Measurements from ENCODE around the gene CD300LD.
A peak's percentile ranks its signal among the peaks of the same experiment; 100 is the strongest.
"Not testable (repeated sequence)": the region's sequence is repeated elsewhere in the genome, so short reads cannot be mapped to it uniquely, and the experiment has no call there.

The CD300LD gene

DNA sequence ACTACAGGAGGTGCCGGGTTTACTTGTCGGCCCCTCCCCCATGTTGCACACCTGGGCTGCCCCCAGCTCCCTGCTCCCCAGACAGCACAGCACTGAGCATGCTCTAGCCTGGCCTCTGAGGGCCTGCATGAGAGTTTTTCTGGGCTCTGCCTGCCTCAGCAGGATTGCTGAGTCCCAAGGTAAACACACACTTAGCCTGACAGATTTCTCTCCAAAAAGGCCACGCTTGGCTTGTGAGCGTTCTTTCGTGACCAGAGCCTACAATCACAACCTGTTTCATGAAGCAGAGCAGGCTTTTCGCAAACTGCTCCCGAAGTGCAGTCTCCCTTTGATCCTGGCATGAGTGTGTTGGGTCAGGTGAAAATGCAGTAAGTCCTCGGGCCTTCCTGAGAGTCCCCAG lies 41.2 kb upstream of the CD300LD start:
- TF ChIP-seq, protein P1, sequence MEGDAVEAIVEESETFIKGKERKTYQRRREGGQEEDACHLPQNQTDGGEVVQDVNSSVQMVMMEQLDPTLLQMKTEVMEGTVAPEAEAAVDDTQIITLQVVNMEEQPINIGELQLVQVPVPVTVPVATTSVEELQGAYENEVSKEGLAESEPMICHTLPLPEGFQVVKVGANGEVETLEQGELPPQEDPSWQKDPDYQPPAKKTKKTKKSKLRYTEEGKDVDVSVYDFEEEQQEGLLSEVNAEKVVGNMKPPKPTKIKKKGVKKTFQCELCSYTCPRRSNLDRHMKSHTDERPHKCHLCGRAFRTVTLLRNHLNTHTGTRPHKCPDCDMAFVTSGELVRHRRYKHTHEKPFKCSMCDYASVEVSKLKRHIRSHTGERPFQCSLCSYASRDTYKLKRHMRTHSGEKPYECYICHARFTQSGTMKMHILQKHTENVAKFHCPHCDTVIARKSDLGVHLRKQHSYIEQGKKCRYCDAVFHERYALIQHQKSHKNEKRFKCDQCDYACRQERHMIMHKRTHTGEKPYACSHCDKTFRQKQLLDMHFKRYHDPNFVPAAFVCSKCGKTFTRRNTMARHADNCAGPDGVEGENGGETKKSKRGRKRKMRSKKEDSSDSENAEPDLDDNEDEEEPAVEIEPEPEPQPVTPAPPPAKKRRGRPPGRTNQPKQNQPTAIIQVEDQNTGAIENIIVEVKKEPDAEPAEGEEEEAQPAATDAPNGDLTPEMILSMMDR (IDR thresholded peaks at IDR 0.05; ENCODE audit: low read length, missing control alignments) = no peak
- H3K4me3 ChIP-seq (replicated peaks; ENCODE audit: low read depth, low read length) = no peak overlapping the region
- DNase-seq (ENCODE audit: low read depth) = no peak

DNA sequence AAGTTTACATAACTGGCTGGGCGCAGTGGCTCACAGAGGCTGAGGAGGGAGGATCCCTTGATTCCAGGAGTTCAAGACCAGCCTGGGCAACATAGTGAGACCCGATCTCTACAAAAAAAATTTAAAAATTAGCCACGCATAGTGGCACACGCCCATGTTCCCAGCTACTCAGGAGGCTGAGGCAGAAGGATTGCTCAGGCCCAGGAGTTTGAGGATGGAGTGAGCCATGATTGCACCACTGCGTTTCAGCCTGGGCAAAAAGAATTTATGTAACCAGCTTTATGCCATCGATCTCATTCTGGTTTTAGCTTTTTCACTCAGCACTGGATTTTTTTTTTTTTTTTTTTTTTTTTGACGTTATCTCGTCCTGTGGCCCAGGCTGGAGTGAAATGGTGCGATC lies 40.5 kb upstream of the CD300LD start:
- H3K4me3 ChIP-seq (replicated peaks; ENCODE audit: low read depth, low read length) = no peak overlapping the region
- TF ChIP-seq, protein P1 (IDR thresholded peaks at IDR 0.05; ENCODE audit: low read length, missing control alignments) = no peak
- DNase-seq (ENCODE audit: low read depth) = no peak

DNA sequence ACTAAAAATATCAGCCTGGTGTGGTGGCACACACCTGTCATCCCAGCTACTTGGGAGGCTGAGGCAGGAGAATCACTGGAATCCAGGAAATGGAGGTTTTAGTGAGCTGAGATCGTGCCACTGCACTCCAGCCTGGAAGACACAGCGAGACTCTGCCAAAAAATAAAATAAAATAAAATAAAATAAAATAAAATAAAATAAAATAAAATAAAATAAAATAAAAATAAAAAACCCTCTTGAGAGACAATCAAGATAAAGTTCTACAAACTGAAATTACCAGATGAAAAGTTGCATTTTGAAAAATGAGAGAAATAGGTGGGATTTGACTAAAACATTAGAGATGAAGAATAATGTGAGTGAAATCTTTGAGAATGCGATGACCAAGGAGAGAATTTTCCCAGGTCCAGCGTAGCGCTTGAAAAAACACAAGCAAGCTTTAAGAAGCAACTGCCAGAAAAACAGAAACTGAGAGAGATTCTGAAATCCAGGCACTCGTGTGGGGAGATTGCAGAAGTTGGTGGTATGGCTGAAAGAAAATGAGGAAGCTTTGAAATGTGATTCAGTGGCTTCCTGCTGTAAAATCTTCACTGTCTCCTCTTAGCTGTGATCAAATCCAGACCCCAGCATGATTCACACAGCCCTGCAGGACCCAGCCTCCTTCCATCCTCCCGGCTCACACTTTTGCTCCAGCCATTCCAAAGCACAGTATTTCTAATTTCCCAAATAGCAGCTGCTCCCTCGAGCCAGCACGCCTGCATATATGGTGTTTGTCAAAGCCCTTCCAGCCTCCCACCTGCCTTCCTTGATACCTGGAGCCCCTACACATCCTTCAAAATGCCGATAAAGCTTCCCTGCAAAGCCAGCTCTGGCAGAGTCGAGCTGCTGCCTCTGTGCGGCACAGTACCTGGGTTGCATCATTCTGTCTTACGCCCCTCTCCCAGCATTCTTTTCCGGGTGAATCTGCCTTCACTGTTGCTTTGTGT lies 39.7 kb upstream of the CD300LD start:
- TF ChIP-seq, protein P1 (IDR thresholded peaks at IDR 0.05; ENCODE audit: low read length, missing control alignments) = no peak
- H3K4me3 ChIP-seq (replicated peaks; ENCODE audit: low read depth, low read length) = no peak overlapping the region
- DNase-seq (ENCODE audit: low read depth) = peak; percentile 19

DNA sequence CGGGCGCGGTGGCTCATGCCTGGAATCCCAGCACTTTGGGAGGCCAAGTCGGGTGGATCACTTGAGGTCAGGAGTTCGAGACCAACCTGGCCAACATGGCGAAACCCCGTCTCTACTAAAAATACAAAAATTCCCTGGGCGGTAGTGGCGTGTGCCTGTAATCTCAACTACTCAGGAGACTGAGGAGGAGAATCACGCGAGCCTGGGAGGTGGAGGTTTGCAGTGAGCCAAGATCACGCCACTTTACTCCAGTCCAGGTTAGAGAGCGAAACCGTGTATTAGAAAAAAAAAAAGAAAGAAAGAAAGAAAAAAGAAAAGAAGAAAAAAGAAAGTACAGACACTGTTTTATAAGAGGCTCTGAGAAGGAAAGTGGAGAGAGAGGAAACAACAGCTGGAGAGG lies 38.2 kb upstream of the CD300LD start:
- not testable (repeated sequence) for H3K4me3 ChIP-seq (replicated peaks; ENCODE audit: low read depth, low read length); DNase-seq (ENCODE audit: low read depth)

DNA sequence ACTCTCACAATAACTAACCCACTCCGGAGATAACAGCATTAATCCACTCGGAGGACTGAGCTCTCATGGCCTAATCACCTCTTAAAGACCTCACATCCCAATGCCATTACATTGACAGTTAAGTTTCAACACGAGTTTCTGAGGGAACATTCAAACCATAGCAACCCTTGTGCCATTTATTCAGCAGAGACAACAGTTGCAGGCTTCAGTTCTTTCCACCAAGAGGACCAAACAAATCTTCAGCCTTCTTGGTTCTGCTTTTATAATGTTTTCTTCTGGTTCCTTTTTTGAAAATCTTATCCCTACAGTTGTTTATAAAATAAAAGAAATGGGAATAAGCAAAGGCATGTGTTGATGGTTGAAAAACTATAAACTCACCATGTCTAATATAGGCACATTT lies 33.6 kb upstream of the CD300LD start:
- TF ChIP-seq, protein P1 (IDR thresholded peaks at IDR 0.05; ENCODE audit: low read length, missing control alignments) = no peak
- no peak overlapping the region for H3K4me3 ChIP-seq (replicated peaks; ENCODE audit: low read depth, low read length)
- no peak for DNase-seq (ENCODE audit: low read depth)

DNA sequence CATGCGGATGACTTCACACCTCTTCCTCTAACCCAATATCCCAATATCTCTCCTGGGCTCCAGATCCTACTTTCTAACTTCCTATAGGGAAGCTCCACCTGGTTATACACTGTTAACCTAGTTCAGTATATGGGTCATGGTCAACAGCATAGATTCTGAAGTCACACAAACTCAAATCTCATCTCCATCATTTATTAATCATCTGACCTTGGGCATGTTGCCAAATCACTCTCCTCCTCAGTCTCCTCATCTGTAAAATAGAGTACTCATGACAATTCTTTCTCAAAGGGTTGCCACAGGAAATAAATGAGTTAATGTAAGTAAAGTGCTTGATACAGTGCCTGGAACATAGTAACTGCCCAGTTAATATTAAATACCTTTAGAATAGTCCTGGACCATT lies 32.0 kb upstream of the CD300LD start:
- TF ChIP-seq, protein P1 (IDR thresholded peaks at IDR 0.05; ENCODE audit: low read length, missing control alignments) = no peak
- H3K4me3 ChIP-seq (replicated peaks; ENCODE audit: low read depth, low read length) = no peak overlapping the region
- DNase-seq (ENCODE audit: low read depth) = no peak

DNA sequence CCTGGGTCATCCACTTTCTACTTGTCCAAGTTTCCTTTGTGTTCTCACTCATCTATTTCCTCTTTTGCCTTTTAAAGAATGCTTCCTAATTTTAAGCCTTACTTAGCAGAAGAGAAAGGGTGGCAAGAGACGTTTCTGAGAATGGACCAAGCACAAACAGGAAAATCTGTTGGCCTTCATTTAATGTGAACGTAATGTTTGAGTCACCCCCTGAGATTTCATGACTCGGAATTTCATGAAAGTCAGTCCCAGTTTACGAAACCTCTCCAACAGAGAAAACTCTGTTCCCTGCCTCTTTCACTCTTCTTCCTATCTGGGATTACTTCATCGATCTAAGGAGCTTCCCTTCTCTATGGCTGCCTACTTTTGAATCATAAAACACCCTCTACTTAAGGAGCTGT lies 31.6 kb upstream of the CD300LD start, which contains the start of gene CD300E:
CD300E (minus strand) TSS at position 46 of the 401 bp plus-strand sequence. CDS start 117 bp downstream, outside the sequence.
- TF ChIP-seq, protein P1 (IDR thresholded peaks at IDR 0.05; ENCODE audit: low read length, missing control alignments) = no peak
- DNase-seq (ENCODE audit: low read depth) = no peak
- no peak within 1 kb of the TSS for H3K4me3 ChIP-seq (replicated peaks; ENCODE audit: low read depth, low read length)
